Transverse colon (tissue), 4 donors: Measurements from ENCODE around the gene REEP6. TPM values are rescaled to one million over a fixed set of nuclear protein-coding genes. Genes with fewer than 3 reads are reported as not detected.

Experiments
- DNase-seq: peaks from one replicate; pipeline ENCODE4 v3.0.0-alpha.2; 2019
- H3K27ac ChIP-seq, 4 donors: fragments of 200-600 bp; sonication (generic); 2 replicates each; pipeline ENCODE4 v1.5.1; 2016 to 2018; ENCODE audit warnings: inconsistent platforms in 4 of 4
- H3K27me3 ChIP-seq: fragments of 200-600 bp; sonication (generic); 2 replicates; pipeline ENCODE4 v1.5.1; 2017; ENCODE audit warnings: inconsistent platforms
- H3K36me3 ChIP-seq, 4 donors: fragments of 200-600 bp; sonication (generic); 2 replicates each; pipeline ENCODE4 v1.5.1; 2017 to 2019; ENCODE audit warnings: inconsistent platforms in 4 of 4
- H3K4me1 ChIP-seq, 4 donors: fragments of 200-600 bp; sonication (generic); 2 replicates each; pipeline ENCODE4 v1.5.1; 2017 to 2020; ENCODE audit warnings: inconsistent platforms in 4 of 4
- H3K4me3 ChIP-seq, 4 donors: fragments of 200-600 bp; sonication (generic); 1 replicate in 1 of 4; 2 replicates in 3 of 4; pipeline versions ENCODE4 v1.5.1 to v1.6.1; 2017 to 2019; ENCODE audit warnings: inconsistent platforms in 4 of 4
- H3K9me3 ChIP-seq, 2 donors: fragments of 200-600 bp; sonication (generic); 2 replicates each; pipeline ENCODE4 v1.5.1; 2017 to 2019; ENCODE audit warnings: inconsistent platforms in 2 of 2
- CTCF ChIP-seq, 5 experiments: fragments of 200-600 bp in 3 of 5; fragments of 450-650 bp in 2 of 5; sonication (generic) in 3 of 5; IDR thresholded peaks; 1 replicate in 2 of 5; 2 replicates in 3 of 5; pipeline ENCODE4 v1.5.1; 2016 to 2017; ENCODE audit warnings: antibody characterized with exemption in 5 of 5, inconsistent platforms in 3 of 5, mild to moderate bottlenecking in 2 of 5, moderate library complexity in 1 of 5
- EP300 ChIP-seq: sonication (generic); formaldehyde crosslinking; IDR thresholded peaks from one replicate; pipeline ENCODE4 v1.6.1; 2017; ENCODE audit warnings: antibody characterized with exemption, low read depth
- POLR2A ChIP-seq: fragments of 450-650 bp; IDR thresholded peaks from one replicate; pipeline ENCODE4 v1.6.1; 2016; ENCODE audit warnings: antibody characterized with exemption, mild to moderate bottlenecking, moderate library complexity
- POLR2AphosphoS5 ChIP-seq, 3 donors: sonication (generic); formaldehyde crosslinking; IDR thresholded peaks; one replicate each; pipeline ENCODE4 v1.6.1; 2016; ENCODE audit warnings: antibody characterized with exemption in 3 of 3
- WGBS, 2 donors: methylation state at CpG; one replicate each; pipeline ENCODE4 v1.1.5; 2018; ENCODE audit warnings: low coverage in 1 of 2; 5-methylcytosine and 5-hydroxymethylcytosine counted together
- in situ Hi-C, 4 donors: fragments of 200-750 bp; cut with MboI; loops; one replicate each; pipeline versions ENCODE4 v1.15.0 to v1.15.1; 2017; ENCODE audit warnings: low sequenced_read_pairs in 3 of 4, low pct_ligation_motif_present in 1 of 4, low pct_unique_long_range_greater_than_20kb in 1 of 4
- intact Hi-C: fragments of 100-400 bp; cut with DNase I; formaldehyde crosslinking; loops from one replicate; pipeline ENCODE4 v1.15.1; 2023; ENCODE audit warnings: low total_unique reads
- total RNA-seq, 4 donors: library from RNA; depleted of rRNA; stranded (reverse); fragments of >200 nt; gene quantifications; one replicate each; pipeline ENCODE4 v1.1.0, GENCODE V29; 2016

The REEP6 gene
- total RNA-seq, 4 donors from 2014 or later = 2.2 to 3.3 TPM; not detected in 2

GRCh38 chr19:1469255-1470054 lies 21.5 kb upstream of the REEP6 start:
- no peaks in the 10 kb centered on the region for H3K36me3 ChIP-seq
- DNase-seq = no peak
- in situ Hi-C loops = no loop called here
- WGBS, 2 donors = 2% methylated on average over 18 of the region's 117 CpGs; no CpG with 5 or more reads in 1 of the 2 donors
- H3K4me3 ChIP-seq = peak overlapping the region in 2 of 4 donors; percentile 23 to 45
- H3K27ac ChIP-seq = no peak overlapping the region
- peaks cover 92% of the 10 kb centered on the region for H3K27me3 ChIP-seq
- H3K4me1 ChIP-seq = peaks cover 33 to 66% (median 54%) of the 10 kb centered on the region in 4 donors
- intact Hi-C loops = no loop called here
- TF ChIP-seq CTCF (IDR thresholded peaks at IDR 0.05) (no peak), POLR2AphosphoS5 (IDR thresholded peaks at IDR 0.05) (no peak), EP300 (no peak), POLR2A (no peak)
- H3K9me3 ChIP-seq = no peaks in the 10 kb centered on the region

GRCh38 chr19:1470055-1470304 lies 21.0 kb upstream of the REEP6 start:
- TF ChIP-seq EP300 = no peak
- no peak for TF ChIP-seq CTCF (IDR thresholded peaks at IDR 0.05)
- no peak for TF ChIP-seq POLR2AphosphoS5 (IDR thresholded peaks at IDR 0.05)
- no peak for TF ChIP-seq POLR2A
- Histone ChIP-seq H3K9me3 (no peaks in the 10 kb centered on the region), H3K4me1 (peaks cover 33 to 66% (median 54%) of the 10 kb centered on the region in 4 donors), H3K36me3 (no peaks in the 10 kb centered on the region), H3K27ac (no peak overlapping the region), H3K27me3 (peaks cover 90% of the 10 kb centered on the region), H3K4me3 (peak overlapping the region in 2 of 4 donors; percentile 23 to 45)
- WGBS, 2 donors = no CpG with 5 or more reads among the region's 22 CpGs
- intact Hi-C loops (no loop called here), in situ Hi-C loops (no loop called here)
- DNase-seq = no peak

- no peak overlapping the region for H3K27ac ChIP-seq
- WGBS, 2 donors = 2% methylated on average over 43 of the region's 67 CpGs; no CpG with 5 or more reads in 1 of the 2 donors
- in situ Hi-C loops (no loop called here), intact Hi-C loops (no loop called here)
- H3K4me3 ChIP-seq = peak overlapping the region in 3 of 4 donors; percentile 1 to 45 (median 23)
- TF ChIP-seq CTCF (IDR thresholded peaks at IDR 0.05) = no peak
- no peak for TF ChIP-seq POLR2AphosphoS5 (IDR thresholded peaks at IDR 0.05)
- TF ChIP-seq POLR2A = no peak
- H3K27me3 ChIP-seq = peaks cover 85% of the 10 kb centered on the region
- peak; percentile 67 for DNase-seq
- no peaks in the 10 kb centered on the region for H3K9me3 ChIP-seq
- H3K36me3 ChIP-seq = no peaks in the 10 kb centered on the region
- H3K4me1 ChIP-seq = peaks cover 33 to 65% (median 52%) of the 10 kb centered on the region in 4 donors
Measured at GRCh38 chr19:1470305-1471009, 20.5 kb upstream of the REEP6 start.

GRCh38 chr19:1471010-1471514 lies 19.9 kb upstream of the REEP6 start:
- 4% methylated on average over 8 of the region's 28 CpGs; no CpG with 5 or more reads in 1 of the 2 donors for WGBS, 2 donors
- TF ChIP-seq EP300 = no peak
- TF ChIP-seq CTCF (IDR thresholded peaks at IDR 0.05) = no peak
- no peak for TF ChIP-seq POLR2A
- no peak for TF ChIP-seq POLR2AphosphoS5 (IDR thresholded peaks at IDR 0.05)

More at GRCh38 chr19:1471010-1471514, 19.9 kb upstream of the REEP6 start:
- in situ Hi-C loops = no loop called here
- no peak for DNase-seq
- no peaks in the 10 kb centered on the region for H3K9me3 ChIP-seq
- intact Hi-C loops = no loop called here
- H3K27ac ChIP-seq = no peak overlapping the region
- H3K36me3 ChIP-seq = peaks cover 0 to 3% (median 0%) of the 10 kb centered on the region in 4 donors
- peaks cover 33 to 58% (median 49%) of the 10 kb centered on the region in 4 donors for H3K4me1 ChIP-seq
- peak overlapping the region in 3 of 4 donors; percentile 1 to 45 (median 23) for H3K4me3 ChIP-seq
- H3K27me3 ChIP-seq = peaks cover 80% of the 10 kb centered on the region
